Mesodermal cell (in vitro differentiated cells): ENCODE data around the gene GAN.

ENCODE experiments used
- H3K27ac ChIP-seq: 2 replicates; pipeline ENCODE4 v1.7.0; 2013; ENCODE audit warnings: mild to moderate bottlenecking, low read depth, low read length, moderate library complexity; ENCODE audit not compliant: severe bottlenecking
- H3K36me3 ChIP-seq: 2 replicates; pipeline ENCODE4 v1.7.1; 2013; ENCODE audit warnings: mild to moderate bottlenecking, low read length, moderate library complexity; ENCODE audit not compliant: control insufficient read depth, insufficient read depth
- H3K4me1 ChIP-seq: one replicate; pipeline ENCODE4 v1.7.1; 2013; ENCODE audit warnings: mild to moderate bottlenecking, low read length; ENCODE audit not compliant: insufficient read depth, control insufficient read depth, poor library complexity, severe bottlenecking
- H3K4me3 ChIP-seq: 2 replicates; pipeline ENCODE4 v1.7.0; 2013; ENCODE audit warnings: low read length, control low read depth, mild to moderate bottlenecking; ENCODE audit not compliant: insufficient read depth, poor library complexity, severe bottlenecking; ENCODE audit errors: extremely low read depth
- H3K9me3 ChIP-seq: 2 replicates; pipeline ENCODE4 v1.7.1; 2013; ENCODE audit warnings: mild to moderate bottlenecking, low read length, moderate library complexity; ENCODE audit not compliant: control insufficient read depth
- WGBS, 2 experiments: methylation state at CpG; one replicate each; pipeline ENCODE4 v1.1.5; 2013; ENCODE audit warnings: missing lambda C conversion rate in 2 of 2; ENCODE audit not compliant: insufficient coverage in 2 of 2; 5-methylcytosine and 5-hydroxymethylcytosine counted together

GAN gene

GRCh38 chr16:81431554-81432353, 117.0 kb downstream of the GAN start:
- H3K9me3 ChIP-seq, result no peaks in the 10 kb centered on the region
- H3K27ac ChIP-seq, result no peak overlapping the region
- H3K36me3 ChIP-seq, result no peaks in the 10 kb centered on the region
- no peak overlapping the region for H3K4me3 ChIP-seq
- H3K4me1 ChIP-seq, result peaks cover 6% of the 10 kb centered on the region
- 90 to 95% methylated on average over 18 to 22 of the region's 23 CpGs for WGBS, 2 experiments

- no peak overlapping the region for H3K27ac ChIP-seq
- no peaks in the 10 kb centered on the region for H3K9me3 ChIP-seq
- no peaks in the 10 kb centered on the region for H3K36me3 ChIP-seq
- peaks cover 6% of the 10 kb centered on the region for H3K4me1 ChIP-seq
- no peak overlapping the region for H3K4me3 ChIP-seq
- 72 to 76% methylated on average over 12 to 13 of the region's 14 CpGs for WGBS, 2 experiments
These were observed 118.3 kb downstream of the GAN start for GRCh38 chr16:81432937-81433557.

GRCh38 chr16:81435103-81435502, 120.3 kb downstream of the GAN start:
- no peak overlapping the region for H3K4me3 ChIP-seq
- H3K4me1 ChIP-seq, result peaks cover 6% of the 10 kb centered on the region
- no peaks in the 10 kb centered on the region for H3K9me3 ChIP-seq
- H3K36me3 ChIP-seq, result no peaks in the 10 kb centered on the region
- no peak overlapping the region for H3K27ac ChIP-seq
- 93 to 94% methylated on average over 2 to 3 of the region's 3 CpGs for WGBS, 2 experiments

- H3K36me3 ChIP-seq, result no peaks in the 10 kb centered on the region
- H3K4me3 ChIP-seq, result no peak overlapping the region
- no peaks in the 10 kb centered on the region for H3K9me3 ChIP-seq
- peaks cover 6% of the 10 kb centered on the region for H3K4me1 ChIP-seq
- no peak overlapping the region for H3K27ac ChIP-seq
- no CpG with 5 or more reads among the region's 2 CpGs for WGBS, 2 experiments
These were observed 120.8 kb downstream of the GAN start for GRCh38 chr16:81435567-81435966.

GRCh38 chr16:81436386-81436785, 121.6 kb downstream of the GAN start:
- Histone ChIP-seq H3K4me3 (no peak overlapping the region), H3K4me1 (peaks cover 6% of the 10 kb centered on the region), H3K27ac (no peak overlapping the region), H3K36me3 (no peaks in the 10 kb centered on the region), H3K9me3 (no peaks in the 10 kb centered on the region)
- WGBS, 2 experiments, result 96 to 100% methylated on average over 1 to 2 of the region's 6 CpGs

GRCh38 chr16:81437865-81438264, 123.1 kb downstream of the GAN start:
- 73 to 86% methylated on average over 5 to 6 of the region's 10 CpGs for WGBS, 2 experiments
- H3K4me3 ChIP-seq, result no peak overlapping the region

More at GRCh38 chr16:81437865-81438264, 123.1 kb downstream of the GAN start:
- Histone ChIP-seq H3K27ac (no peak overlapping the region), H3K4me1 (no peaks in the 10 kb centered on the region), H3K36me3 (no peaks in the 10 kb centered on the region), H3K9me3 (no peaks in the 10 kb centered on the region)
